Measurements from ENCODE around the gene NFXL1.
"Not testable (repeated sequence)": the region's sequence is repeated elsewhere in the genome, so short reads cannot be mapped to it uniquely, and the experiment has no call there.

Gene NFXL1

DNA sequence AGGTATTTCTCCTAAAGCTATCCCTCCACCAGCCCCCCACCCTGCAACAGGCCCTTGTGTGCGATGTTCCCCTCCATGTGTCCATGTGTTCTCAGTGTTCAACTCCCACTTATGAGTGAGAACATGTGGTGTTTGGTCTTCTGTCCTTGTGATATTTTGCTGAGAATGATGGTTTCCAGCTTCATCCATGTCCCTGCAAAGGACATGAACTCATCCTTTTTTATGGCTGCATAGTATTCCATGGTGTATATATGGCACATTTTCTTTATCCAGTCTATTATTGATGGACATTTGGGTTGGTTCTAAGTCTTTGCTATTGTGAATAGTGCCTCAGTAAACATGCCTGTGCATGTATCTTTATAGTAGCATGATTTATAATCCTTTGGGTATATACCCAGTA lies 2.8 kb upstream of the NFXL1 start:
- not testable (repeated sequence) for H3K9ac ChIP-seq (ENCODE audit: low read depth, low read length); H3K9me3 ChIP-seq (ENCODE audit: control insufficient read depth, insufficient read depth, low read length); H3K36me3 ChIP-seq (ENCODE audit: insufficient read depth, low read length); H3K4me1 ChIP-seq (ENCODE audit: insufficient read depth, low read length)

DNA sequence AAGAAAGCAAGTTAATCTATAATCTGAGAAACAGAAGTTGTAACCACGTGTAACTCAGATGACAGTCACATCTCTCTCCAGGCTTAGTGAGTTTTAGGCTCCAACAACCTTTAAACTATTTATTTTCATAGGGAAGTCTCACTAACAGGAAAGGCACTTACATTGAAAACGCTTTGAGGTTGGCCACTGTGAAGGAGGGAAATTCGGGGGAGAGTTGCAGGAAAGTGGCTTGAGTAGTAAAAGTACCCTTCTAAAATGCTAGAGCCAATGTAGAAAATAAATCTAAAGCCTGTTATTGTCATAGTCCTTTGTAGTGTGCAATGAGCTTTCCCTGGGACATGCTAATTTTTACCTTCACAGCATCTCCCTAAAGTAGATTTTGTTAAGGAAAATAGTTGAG lies 995 bp upstream of the NFXL1 start:
- Histone ChIP-seq H3K4me1 (ENCODE audit: insufficient read depth, low read length) (no peaks in the 10 kb centered on the region; the same call in 1 of the 2 replicates), H3K9me3 (ENCODE audit: control insufficient read depth, insufficient read depth, low read length) (no peaks in the 10 kb centered on the region), H3K36me3 (ENCODE audit: insufficient read depth, low read length) (no peaks in the 10 kb centered on the region), H3K9ac (ENCODE audit: low read depth, low read length) (peak overlapping the region; percentile 99; the same call in 1 of the 2 replicates)

DNA sequence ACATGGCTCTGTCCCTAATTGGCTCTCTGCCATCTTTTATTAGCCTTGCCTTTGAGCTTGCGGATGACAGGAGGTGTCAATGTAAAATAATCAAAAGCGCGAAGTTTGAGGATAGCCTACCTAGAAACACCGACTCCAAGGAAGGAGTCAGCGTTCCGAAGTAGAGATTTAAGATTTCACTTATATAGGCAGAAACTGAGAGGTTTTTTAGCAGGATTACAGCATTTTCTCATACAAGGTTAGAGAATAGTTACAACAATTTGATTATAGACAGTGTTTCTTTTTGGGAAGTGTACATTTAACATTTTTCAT lies 499 bp upstream of the NFXL1 start:
- H3K9me3 ChIP-seq (ENCODE audit: control insufficient read depth, insufficient read depth, low read length), result no peaks in the 10 kb centered on the region
- H3K4me1 ChIP-seq (ENCODE audit: insufficient read depth, low read length), result no peaks in the 10 kb centered on the region; the same call in 1 of the 2 replicates
- no peaks in the 10 kb centered on the region for H3K36me3 ChIP-seq (ENCODE audit: insufficient read depth, low read length)
- H3K9ac ChIP-seq (ENCODE audit: low read depth, low read length), result peak overlapping the region; percentile 99

DNA sequence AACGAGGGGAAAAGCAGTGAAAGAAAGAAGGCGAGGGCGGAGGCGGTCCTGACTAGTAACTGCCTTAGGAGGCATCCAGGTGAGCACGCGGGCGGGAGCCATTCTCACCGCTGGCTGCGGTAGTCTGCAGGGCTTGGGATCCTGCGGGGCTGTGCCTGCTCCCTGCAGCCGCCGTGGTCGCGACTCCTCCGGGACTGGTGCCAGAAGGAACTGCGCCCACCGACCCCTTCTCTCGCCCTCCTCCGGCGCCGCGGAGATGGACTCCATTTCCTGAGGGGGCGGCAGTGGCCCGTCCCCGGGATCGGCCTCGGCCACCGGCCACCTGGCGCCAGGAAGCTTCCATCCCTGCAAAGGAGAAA lies 543 bp downstream of the NFXL1 start:
- 0 out of 2 replicates have a peak, but pooled peaks cover 4% of the 10 kb centered on the region for H3K36me3 ChIP-seq (ENCODE audit: insufficient read depth, low read length)
- peak overlapping the region; percentile 99 for H3K9ac ChIP-seq (ENCODE audit: low read depth, low read length)
- no peaks in the 10 kb centered on the region for H3K9me3 ChIP-seq (ENCODE audit: control insufficient read depth, insufficient read depth, low read length)
- H3K4me1 ChIP-seq (ENCODE audit: insufficient read depth, low read length), result no peaks in the 10 kb centered on the region; the same call in 1 of the 2 replicates

DNA sequence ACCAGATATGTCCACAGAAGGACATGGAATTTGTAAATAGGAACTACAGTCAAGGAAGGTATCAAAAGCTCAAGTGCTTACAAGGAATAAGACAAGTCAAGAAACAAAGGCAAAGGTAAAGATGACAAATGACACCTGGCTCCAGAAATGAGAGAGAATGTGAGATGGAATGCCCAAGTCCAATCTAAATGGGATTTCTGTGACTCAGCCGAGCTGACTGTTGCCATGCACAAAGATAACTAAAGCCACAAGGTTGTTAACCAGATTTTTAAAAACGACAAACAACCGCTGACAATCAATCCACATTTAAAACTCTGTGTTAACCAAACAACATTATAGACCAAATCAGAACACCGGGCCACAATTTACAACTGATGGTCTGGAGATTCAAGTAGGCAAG lies 1.1 kb downstream of the NFXL1 start:
- peak overlapping the region; percentile 99 for H3K9ac ChIP-seq (ENCODE audit: low read depth, low read length)
- H3K9me3 ChIP-seq (ENCODE audit: control insufficient read depth, insufficient read depth, low read length), result no peaks in the 10 kb centered on the region
- H3K36me3 ChIP-seq (ENCODE audit: insufficient read depth, low read length), result 0 out of 2 replicates have a peak, but pooled peaks cover 4% of the 10 kb centered on the region
- no peaks in the 10 kb centered on the region; the same call in 1 of the 2 replicates for H3K4me1 ChIP-seq (ENCODE audit: insufficient read depth, low read length)

DNA sequence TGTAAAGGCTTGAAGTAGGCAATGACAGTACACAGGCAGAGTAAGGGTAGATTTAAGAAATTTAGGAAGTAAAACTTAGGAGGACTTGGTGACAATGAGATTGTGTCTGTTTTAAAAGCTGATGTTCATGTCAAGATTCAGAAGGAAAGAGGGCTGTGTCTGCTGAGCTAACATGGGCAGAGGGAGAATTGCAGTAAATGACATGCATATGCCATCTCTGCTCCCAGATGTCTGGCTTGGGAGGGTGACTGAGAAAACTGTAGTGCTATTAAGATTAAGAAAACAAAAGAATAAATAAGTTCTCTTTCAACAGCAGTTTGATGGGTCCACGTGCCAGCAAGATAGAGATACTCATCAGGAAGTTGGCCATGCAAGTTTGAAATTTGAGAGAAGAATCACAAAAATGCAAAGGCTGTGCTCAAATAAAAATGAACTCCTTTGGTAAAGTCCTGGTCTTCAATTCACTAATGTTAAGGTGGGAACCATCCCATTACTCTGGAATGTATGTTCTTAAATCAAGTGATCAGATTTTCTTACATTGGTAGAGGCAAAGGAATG lies 7.2 kb downstream of the NFXL1 start:
- no peaks in the 10 kb centered on the region for H3K4me1 ChIP-seq (ENCODE audit: insufficient read depth, low read length)
- H3K9ac ChIP-seq (ENCODE audit: low read depth, low read length), result no peak overlapping the region
- no peaks in the 10 kb centered on the region for H3K9me3 ChIP-seq (ENCODE audit: control insufficient read depth, insufficient read depth, low read length)
- peaks cover 4% of the 10 kb centered on the region; the same call in 1 of the 2 replicates for H3K36me3 ChIP-seq (ENCODE audit: insufficient read depth, low read length)

DNA sequence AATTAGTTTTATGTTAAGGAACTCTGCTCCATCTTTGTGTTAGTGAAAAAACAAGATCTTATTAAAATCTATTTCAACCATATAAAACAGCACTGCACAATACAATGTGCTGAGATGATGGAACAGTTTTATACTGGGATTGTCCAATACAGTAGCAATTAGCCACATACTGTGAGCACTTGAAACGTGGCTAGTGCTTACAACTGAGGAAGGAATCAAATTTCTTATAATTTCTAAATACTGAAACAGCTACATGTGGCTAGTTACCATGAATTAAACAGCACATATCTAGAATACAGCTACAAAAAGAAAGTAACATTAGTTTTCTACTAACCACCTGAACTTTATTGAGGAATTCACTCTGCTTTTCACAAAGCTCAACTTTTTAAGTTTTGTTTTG lies 14.7 kb downstream of the NFXL1 start:
- H3K4me1 ChIP-seq (ENCODE audit: insufficient read depth, low read length), result no peaks in the 10 kb centered on the region
- peaks cover 15% of the 10 kb centered on the region; the same call in 1 of the 2 replicates for H3K36me3 ChIP-seq (ENCODE audit: insufficient read depth, low read length)
- H3K9ac ChIP-seq (ENCODE audit: low read depth, low read length), result no peak overlapping the region
- H3K9me3 ChIP-seq (ENCODE audit: control insufficient read depth, insufficient read depth, low read length), result no peaks in the 10 kb centered on the region

DNA sequence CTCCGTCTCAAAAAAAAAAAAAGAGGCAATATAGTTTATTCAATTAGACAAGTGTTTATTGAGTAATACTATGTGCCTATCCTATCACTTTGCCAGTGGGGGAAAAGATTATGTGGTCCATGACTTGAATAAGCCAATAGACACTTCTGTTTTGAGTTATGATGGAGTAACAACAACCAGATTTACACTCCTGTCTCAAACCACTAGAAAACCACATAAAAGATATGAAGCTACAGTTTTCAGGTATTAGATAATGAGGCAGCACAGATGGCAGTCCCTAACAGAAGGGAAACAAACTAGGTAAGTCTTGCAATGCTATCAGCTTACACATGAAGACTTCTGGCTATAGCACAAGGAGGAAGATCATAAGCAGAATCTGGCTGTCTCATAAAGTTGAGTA lies 22.5 kb downstream of the NFXL1 start:
- H3K9me3 ChIP-seq (ENCODE audit: control insufficient read depth, insufficient read depth, low read length), result no peaks in the 10 kb centered on the region
- no peak overlapping the region for H3K9ac ChIP-seq (ENCODE audit: low read depth, low read length)
- H3K4me1 ChIP-seq (ENCODE audit: insufficient read depth, low read length), result no peaks in the 10 kb centered on the region
- peaks cover 17% of the 10 kb centered on the region for H3K36me3 ChIP-seq (ENCODE audit: insufficient read depth, low read length)

DNA sequence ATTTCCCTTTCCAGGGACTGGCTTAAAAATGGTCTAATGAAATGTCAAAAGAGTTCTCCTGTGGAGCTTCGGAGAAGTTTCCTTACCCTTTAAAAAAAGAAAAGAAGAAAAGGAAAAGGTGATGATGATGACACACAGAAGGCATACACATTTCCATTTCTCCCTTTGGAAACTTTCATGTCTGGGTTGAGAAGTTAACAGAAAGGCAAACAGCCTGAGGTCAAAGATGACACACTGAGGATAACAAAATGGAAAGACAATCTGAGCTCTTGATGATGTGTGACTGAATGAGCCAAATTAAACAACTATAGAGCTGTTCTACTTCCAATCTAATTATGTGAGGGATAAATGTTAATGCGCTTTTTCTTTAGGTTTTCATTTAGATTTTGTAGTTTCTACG lies 32.2 kb downstream of the NFXL1 start:
- Histone ChIP-seq H3K9ac (ENCODE audit: low read depth, low read length) (no peak overlapping the region), H3K4me1 (ENCODE audit: insufficient read depth, low read length) (no peaks in the 10 kb centered on the region), H3K36me3 (ENCODE audit: insufficient read depth, low read length) (peaks cover 16% of the 10 kb centered on the region), H3K9me3 (ENCODE audit: control insufficient read depth, insufficient read depth, low read length) (no peaks in the 10 kb centered on the region)

DNA sequence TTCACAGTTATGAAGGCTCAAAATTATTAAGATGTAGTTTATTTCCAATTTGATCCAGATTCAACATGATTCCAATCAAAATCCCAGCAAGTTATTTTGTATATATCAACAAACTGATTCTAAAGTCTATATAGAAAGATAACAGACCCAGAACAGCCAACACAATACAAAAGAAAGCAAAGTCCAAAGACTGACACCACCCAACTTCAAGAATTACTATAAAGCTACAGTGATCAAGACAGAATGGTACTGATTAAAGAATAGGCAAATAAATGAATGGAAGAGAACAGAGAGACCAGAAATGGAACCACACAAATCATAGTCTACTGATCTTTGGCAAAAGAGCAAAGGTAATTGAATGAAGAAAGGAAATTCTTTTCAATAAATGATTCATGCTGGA lies 34.9 kb downstream of the NFXL1 start:
- Histone ChIP-seq H3K4me1 (ENCODE audit: insufficient read depth, low read length) (no peaks in the 10 kb centered on the region), H3K9ac (ENCODE audit: low read depth, low read length) (no peak overlapping the region), H3K9me3 (ENCODE audit: control insufficient read depth, insufficient read depth, low read length) (no peaks in the 10 kb centered on the region), H3K36me3 (ENCODE audit: insufficient read depth, low read length) (peaks cover 20% of the 10 kb centered on the region)

DNA sequence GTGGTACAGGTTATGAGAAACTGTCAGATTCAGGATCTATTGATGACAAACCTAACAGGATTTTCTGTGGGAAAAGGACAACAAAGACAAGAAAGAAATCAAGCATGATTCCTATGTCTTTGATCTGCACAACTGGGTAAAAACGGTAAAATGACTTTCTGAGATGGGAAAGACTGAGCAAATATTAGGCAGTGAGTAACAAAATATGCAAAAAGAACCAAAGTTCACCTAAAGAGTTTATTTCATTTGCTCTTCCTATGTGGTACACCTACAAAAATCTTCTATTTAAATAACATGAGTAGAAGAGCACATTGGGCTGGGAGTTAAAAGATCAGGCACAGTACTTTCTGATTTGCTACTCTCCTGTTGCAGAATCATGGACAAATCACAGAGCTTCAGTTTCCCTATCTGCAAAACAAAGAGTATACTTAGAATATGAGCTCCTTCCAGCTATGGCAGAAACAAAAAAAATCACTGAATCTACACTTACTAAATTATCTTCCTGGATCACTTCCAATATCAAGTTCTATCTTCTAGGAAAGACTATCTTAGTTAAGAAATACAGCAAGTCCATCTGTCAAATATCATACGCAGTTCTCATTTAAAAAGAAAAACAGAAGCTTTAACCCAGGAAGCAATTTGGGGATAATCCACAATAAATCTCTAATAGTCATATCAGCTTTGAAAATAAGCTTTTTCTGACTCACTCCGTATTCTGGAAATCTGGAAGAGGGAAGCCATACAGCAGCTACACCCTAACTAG lies 37.4 kb downstream of the NFXL1 start:
- no peaks in the 10 kb centered on the region for H3K4me1 ChIP-seq (ENCODE audit: insufficient read depth, low read length)
- H3K9ac ChIP-seq (ENCODE audit: low read depth, low read length), result no peak overlapping the region
- H3K36me3 ChIP-seq (ENCODE audit: insufficient read depth, low read length), result peaks cover 17% of the 10 kb centered on the region
- H3K9me3 ChIP-seq (ENCODE audit: control insufficient read depth, insufficient read depth, low read length), result no peaks in the 10 kb centered on the region

DNA sequence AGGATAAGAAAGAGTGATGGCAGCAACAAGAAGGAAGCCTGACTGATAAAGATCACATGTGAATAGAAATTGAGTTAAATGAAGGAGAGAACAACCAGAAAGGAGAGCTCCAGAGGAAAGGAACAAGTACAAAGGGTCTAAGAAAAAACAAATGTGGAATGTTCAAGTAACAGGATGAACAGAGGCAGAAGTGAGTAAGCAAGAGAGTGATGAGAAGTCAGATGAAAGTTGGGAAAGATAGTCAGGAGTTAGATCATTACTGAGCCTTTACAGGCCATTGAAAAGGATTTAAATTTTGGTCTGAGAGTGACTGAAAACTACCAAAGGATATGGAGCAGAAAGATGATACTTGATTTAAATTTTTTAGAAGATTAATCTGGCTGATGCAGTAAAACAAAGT lies 38.1 kb downstream of the NFXL1 start:
- Histone ChIP-seq H3K9me3 (ENCODE audit: control insufficient read depth, insufficient read depth, low read length) (no peaks in the 10 kb centered on the region), H3K4me1 (ENCODE audit: insufficient read depth, low read length) (no peaks in the 10 kb centered on the region), H3K9ac (ENCODE audit: low read depth, low read length) (no peak overlapping the region), H3K36me3 (ENCODE audit: insufficient read depth, low read length) (peaks cover 17% of the 10 kb centered on the region)

DNA sequence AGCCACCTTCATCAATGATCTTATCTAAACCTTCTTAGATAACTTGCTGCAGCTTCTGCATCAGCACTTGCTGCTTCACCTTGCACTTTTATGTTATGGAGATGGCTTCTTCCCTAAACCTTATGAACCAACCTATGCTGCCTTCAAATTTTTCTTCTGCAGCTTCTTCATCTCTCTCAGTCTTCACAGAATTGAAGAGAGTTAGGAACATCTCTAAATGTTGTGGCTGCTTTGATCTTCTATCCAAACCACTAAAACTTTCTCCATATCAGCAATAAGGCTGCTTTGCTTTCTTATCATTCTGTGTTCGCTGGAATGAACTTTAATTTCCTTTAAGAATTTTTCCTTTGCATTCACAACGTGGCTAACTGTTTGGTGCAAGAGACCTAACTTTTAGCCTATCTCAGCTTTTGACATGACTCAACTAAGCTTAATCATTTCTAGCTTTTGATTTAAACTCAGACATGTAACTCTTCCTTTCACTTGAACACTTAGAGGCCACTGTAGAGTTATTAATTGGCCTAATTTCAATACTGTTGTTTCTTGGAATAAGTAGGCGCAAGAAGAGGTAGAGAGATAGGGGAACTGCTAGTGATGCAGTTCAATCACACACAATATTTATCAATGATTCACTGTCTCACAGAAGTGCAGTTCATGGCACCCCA lies 40.4 kb downstream of the NFXL1 start:
- Histone ChIP-seq H3K9me3 (ENCODE audit: control insufficient read depth, insufficient read depth, low read length) (no peaks in the 10 kb centered on the region), H3K9ac (ENCODE audit: low read depth, low read length) (no peak overlapping the region), H3K36me3 (ENCODE audit: insufficient read depth, low read length) (peaks cover 17% of the 10 kb centered on the region), H3K4me1 (ENCODE audit: insufficient read depth, low read length) (no peaks in the 10 kb centered on the region)

DNA sequence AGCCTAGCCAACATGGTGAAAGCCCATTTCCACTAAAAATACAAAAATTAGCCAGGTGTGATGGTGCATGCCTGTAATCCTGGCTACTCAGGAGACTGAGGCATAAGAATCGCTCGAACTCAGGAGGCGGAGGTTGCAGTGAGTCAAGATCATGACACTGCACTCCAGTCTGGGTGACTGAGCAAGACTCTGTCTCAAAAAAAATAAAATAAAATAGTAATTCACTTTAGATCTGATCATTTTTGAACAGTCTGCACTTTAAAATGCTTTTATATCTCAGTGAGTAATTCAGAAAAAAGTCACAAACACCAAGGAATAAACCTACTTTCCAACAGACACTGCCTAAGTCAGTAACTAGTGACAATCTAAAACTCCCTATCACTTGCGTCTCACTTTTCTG lies 50.9 kb downstream of the NFXL1 start:
- no peaks in the 10 kb centered on the region for H3K9me3 ChIP-seq (ENCODE audit: control insufficient read depth, insufficient read depth, low read length)
- no peaks in the 10 kb centered on the region for H3K4me1 ChIP-seq (ENCODE audit: insufficient read depth, low read length)
- H3K9ac ChIP-seq (ENCODE audit: low read depth, low read length), result no peak overlapping the region
- no peaks in the 10 kb centered on the region for H3K36me3 ChIP-seq (ENCODE audit: insufficient read depth, low read length)

DNA sequence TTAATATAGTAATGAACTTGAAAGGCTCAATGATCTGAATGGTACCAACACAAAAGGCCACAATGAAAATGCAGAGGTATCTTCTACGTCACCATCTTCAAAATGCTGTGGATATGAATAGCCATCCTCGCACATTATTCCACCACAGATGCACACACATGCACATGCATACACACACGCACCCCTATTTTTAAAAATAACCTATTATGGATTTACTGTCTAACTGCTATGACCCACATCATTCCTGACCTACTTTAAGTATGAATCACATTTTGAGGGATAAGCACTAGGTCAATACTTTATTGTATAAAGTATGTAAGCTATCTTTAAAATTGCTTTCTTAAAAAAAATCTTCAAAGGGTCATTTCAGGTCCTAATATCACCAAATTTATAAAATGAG lies 52.1 kb downstream of the NFXL1 start:
- H3K36me3 ChIP-seq (ENCODE audit: insufficient read depth, low read length), result no peaks in the 10 kb centered on the region
- no peaks in the 10 kb centered on the region for H3K4me1 ChIP-seq (ENCODE audit: insufficient read depth, low read length)
- no peak overlapping the region for H3K9ac ChIP-seq (ENCODE audit: low read depth, low read length)
- H3K9me3 ChIP-seq (ENCODE audit: control insufficient read depth, insufficient read depth, low read length), result no peaks in the 10 kb centered on the region

Measured in ES-I3 (cell line).